Measurements from ENCODE around the gene PPIL1.
"Not testable (repeated sequence)": the region's sequence is repeated elsewhere in the genome, so short reads cannot be mapped to it uniquely, and the experiment has no call there.

The PPIL1 gene

GRCh38 chr6:36813047-36813446 lies 61.6 kb downstream of the PPIL1 start:
- not testable (repeated sequence) for H3K27ac Mint-ChIP-seq; H3K4me1 Mint-ChIP-seq (ENCODE audit: low read depth); H3K36me3 Mint-ChIP-seq (ENCODE audit: low read depth); H3K4me3 Mint-ChIP-seq; H3K9me3 Mint-ChIP-seq
- H3K27me3 Mint-ChIP-seq (ENCODE audit: low read depth), result peaks cover 21% of the 10 kb centered on the region

GRCh38 chr6:36809941-36810803 lies 64.4 kb downstream of the PPIL1 start:
- H3K27me3 Mint-ChIP-seq (ENCODE audit: low read depth), result peaks cover 29% of the 10 kb centered on the region
- H3K9me3 Mint-ChIP-seq, result no peaks in the 10 kb centered on the region
- H3K27ac Mint-ChIP-seq, result no peak overlapping the region
- no peaks in the 10 kb centered on the region for H3K4me1 Mint-ChIP-seq (ENCODE audit: low read depth)
- H3K4me3 Mint-ChIP-seq, result no peak overlapping the region
- H3K36me3 Mint-ChIP-seq (ENCODE audit: low read depth), result no peaks in the 10 kb centered on the region

- H3K27ac Mint-ChIP-seq, result no peak overlapping the region
- H3K9me3 Mint-ChIP-seq, result no peaks in the 10 kb centered on the region
Observed at GRCh38 chr6:36809156-36809555, 65.4 kb downstream of the PPIL1 start.

GRCh38 chr6:36808634-36809033 lies 66.0 kb downstream of the PPIL1 start:
- Mint-ChIP-seq H3K27ac (no peak overlapping the region), H3K4me1 (ENCODE audit: low read depth) (peaks cover 1% of the 10 kb centered on the region), H3K4me3 (no peak overlapping the region), H3K9me3 (no peaks in the 10 kb centered on the region), H3K36me3 (ENCODE audit: low read depth) (no peaks in the 10 kb centered on the region), H3K27me3 (ENCODE audit: low read depth) (peaks cover 26% of the 10 kb centered on the region)

More at GRCh38 chr6:36809156-36809555, 65.4 kb downstream of the PPIL1 start:
- Mint-ChIP-seq H3K4me1 (ENCODE audit: low read depth) (peaks cover 1% of the 10 kb centered on the region), H3K36me3 (ENCODE audit: low read depth) (no peaks in the 10 kb centered on the region), H3K4me3 (no peak overlapping the region), H3K27me3 (ENCODE audit: low read depth) (peaks cover 30% of the 10 kb centered on the region)

GRCh38 chr6:36807750-36808149 lies 66.9 kb downstream of the PPIL1 start:
- H3K9me3 Mint-ChIP-seq, result no peaks in the 10 kb centered on the region
- H3K4me3 Mint-ChIP-seq, result no peak overlapping the region
- H3K27me3 Mint-ChIP-seq (ENCODE audit: low read depth), result peaks cover 31% of the 10 kb centered on the region
- no peak overlapping the region for H3K27ac Mint-ChIP-seq
- H3K4me1 Mint-ChIP-seq (ENCODE audit: low read depth), result peaks cover 1% of the 10 kb centered on the region
- no peaks in the 10 kb centered on the region for H3K36me3 Mint-ChIP-seq (ENCODE audit: low read depth)

- no peaks in the 10 kb centered on the region for H3K36me3 Mint-ChIP-seq (ENCODE audit: low read depth)
- H3K27ac Mint-ChIP-seq, result no peak overlapping the region
- peaks cover 1% of the 10 kb centered on the region for H3K4me1 Mint-ChIP-seq (ENCODE audit: low read depth)
- peaks cover 31% of the 10 kb centered on the region for H3K27me3 Mint-ChIP-seq (ENCODE audit: low read depth)
- no peak overlapping the region for H3K4me3 Mint-ChIP-seq
- no peaks in the 10 kb centered on the region for H3K9me3 Mint-ChIP-seq
Observed at GRCh38 chr6:36807143-36807542, 67.5 kb downstream of the PPIL1 start.

- H3K4me1 Mint-ChIP-seq (ENCODE audit: low read depth), result peaks cover 1% of the 10 kb centered on the region
- H3K27ac Mint-ChIP-seq, result no peak overlapping the region
- H3K36me3 Mint-ChIP-seq (ENCODE audit: low read depth), result no peaks in the 10 kb centered on the region
- H3K9me3 Mint-ChIP-seq, result no peaks in the 10 kb centered on the region
- H3K4me3 Mint-ChIP-seq, result no peak overlapping the region
- peaks cover 31% of the 10 kb centered on the region for H3K27me3 Mint-ChIP-seq (ENCODE audit: low read depth)
Observed at GRCh38 chr6:36805917-36806316, 68.7 kb downstream of the PPIL1 start.

- Mint-ChIP-seq H3K9me3 (no peaks in the 10 kb centered on the region), H3K4me1 (ENCODE audit: low read depth) (peaks cover 1% of the 10 kb centered on the region), H3K36me3 (ENCODE audit: low read depth) (no peaks in the 10 kb centered on the region), H3K4me3 (no peak overlapping the region), H3K27ac (no peak overlapping the region), H3K27me3 (ENCODE audit: low read depth) (peaks cover 32% of the 10 kb centered on the region)
Observed at GRCh38 chr6:36805096-36805797, 69.4 kb downstream of the PPIL1 start.

Data from T-helper 1 cell treated with Interleukin-12 subunit alpha and Interleukin-12 subunit beta and Interleukin-4 antibody, amounts not matched to agents 30 μg/mL and 1 μg/mL, for 36 hours (primary cell).